ENCODE data around the gene POU2F1.

Gene POU2F1

DNA sequence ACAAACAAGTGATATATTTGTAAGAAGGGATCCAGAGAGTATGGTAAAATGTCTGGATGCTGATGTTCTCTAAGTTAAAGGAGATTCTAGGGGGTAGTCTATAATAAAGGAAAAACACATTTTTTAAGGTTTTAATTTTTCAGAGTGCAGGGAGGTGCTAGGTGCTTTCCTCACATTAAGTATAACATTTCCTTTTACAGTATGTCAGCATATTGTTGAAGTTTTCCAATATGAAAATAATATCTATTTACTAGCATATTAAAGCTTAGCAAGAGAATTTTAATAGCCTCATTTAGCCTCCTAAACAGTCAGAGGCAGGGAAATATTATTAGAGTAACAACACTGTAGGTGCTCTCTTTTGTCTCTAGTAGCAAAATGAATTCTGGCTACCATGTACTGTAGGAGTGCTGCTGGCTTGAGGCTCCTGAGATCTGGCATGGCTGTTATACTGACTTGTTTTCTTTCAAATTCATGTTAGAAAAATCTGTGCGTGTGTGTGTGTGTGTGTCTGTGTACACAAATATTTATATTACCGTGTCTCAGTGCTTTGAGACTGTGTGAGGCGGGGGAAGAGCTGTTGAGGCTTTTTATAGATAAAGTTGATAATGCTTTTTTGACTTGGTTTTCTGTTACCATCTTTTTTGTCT, 71.0 kb downstream of the POU2F1 start:
- Histone ChIP-seq H3K4me3 (ENCODE audit: low read length) (no peak overlapping the region), H3K9ac (ENCODE audit: low read length) (no peak overlapping the region), H3K9me2 (replicated peaks; ENCODE audit: insufficient read depth, low read length) (no peaks in the 10 kb centered on the region), H3F3A (ENCODE audit: insufficient read depth, low read length) (no peaks in the 10 kb centered on the region), H3K4me1 (ENCODE audit: low read length) (no peaks in the 10 kb centered on the region), H3K9me3 (replicated peaks; ENCODE audit: insufficient read depth, low read length) (no peaks in the 10 kb centered on the region), H3K27ac (ENCODE audit: low read length) (no peak overlapping the region), H4K20me1 (ENCODE audit: insufficient read depth, low read length) (no peaks in the 10 kb centered on the region), H3K36me3 (replicated peaks; ENCODE audit: insufficient read depth, low read length) (no peaks in the 10 kb centered on the region), H2AFZ (ENCODE audit: low read length) (no peak overlapping the region), H3K27me3 (replicated peaks; ENCODE audit: insufficient read depth, low read length) (no peaks in the 10 kb centered on the region), H3K4me2 (ENCODE audit: low read depth, low read length) (no peak overlapping the region), H3K79me2 (ENCODE audit: low read length) (peaks cover 25% of the 10 kb centered on the region)
- TF ChIP-seq EZH2 (optimal IDR thresholded peaks at IDR 0.05; ENCODE audit: low read depth, low read length) (no peak), EZH2phosphoT487 (IDR thresholded peaks at IDR 0.05; ENCODE audit: low read length) (no peak)
- TF ChIP-seq, protein P1, sequence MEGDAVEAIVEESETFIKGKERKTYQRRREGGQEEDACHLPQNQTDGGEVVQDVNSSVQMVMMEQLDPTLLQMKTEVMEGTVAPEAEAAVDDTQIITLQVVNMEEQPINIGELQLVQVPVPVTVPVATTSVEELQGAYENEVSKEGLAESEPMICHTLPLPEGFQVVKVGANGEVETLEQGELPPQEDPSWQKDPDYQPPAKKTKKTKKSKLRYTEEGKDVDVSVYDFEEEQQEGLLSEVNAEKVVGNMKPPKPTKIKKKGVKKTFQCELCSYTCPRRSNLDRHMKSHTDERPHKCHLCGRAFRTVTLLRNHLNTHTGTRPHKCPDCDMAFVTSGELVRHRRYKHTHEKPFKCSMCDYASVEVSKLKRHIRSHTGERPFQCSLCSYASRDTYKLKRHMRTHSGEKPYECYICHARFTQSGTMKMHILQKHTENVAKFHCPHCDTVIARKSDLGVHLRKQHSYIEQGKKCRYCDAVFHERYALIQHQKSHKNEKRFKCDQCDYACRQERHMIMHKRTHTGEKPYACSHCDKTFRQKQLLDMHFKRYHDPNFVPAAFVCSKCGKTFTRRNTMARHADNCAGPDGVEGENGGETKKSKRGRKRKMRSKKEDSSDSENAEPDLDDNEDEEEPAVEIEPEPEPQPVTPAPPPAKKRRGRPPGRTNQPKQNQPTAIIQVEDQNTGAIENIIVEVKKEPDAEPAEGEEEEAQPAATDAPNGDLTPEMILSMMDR (IDR thresholded peaks at IDR 0.05; ENCODE audit: low read length), result no peak
- DNase-seq, result no peak

DNA sequence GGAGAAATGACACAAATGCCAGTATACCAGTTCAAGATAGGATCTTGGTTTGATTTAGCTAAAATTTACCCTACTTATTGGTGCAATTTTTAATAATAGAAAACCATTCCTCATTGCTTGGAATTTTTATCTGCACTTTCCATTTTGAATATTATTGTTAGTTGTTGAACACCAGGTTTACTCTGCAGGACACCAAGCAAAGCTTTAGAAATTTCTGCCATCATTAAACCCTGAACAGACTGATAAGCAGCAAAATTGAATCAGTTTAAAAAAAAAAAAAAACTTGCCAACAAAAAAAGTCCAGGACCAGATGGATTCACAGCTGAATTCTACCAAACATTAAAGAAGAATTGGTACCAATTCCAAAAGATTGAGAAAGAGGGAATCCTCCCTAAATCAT, 71.5 kb downstream of the POU2F1 start:
- no peaks in the 10 kb centered on the region for H3K4me1 ChIP-seq (ENCODE audit: low read length)
- TF ChIP-seq EZH2phosphoT487 (IDR thresholded peaks at IDR 0.05; ENCODE audit: low read length) (no peak), EZH2 (optimal IDR thresholded peaks at IDR 0.05; ENCODE audit: low read depth, low read length) (no peak)
- TF ChIP-seq, protein P1 (IDR thresholded peaks at IDR 0.05; ENCODE audit: low read length), result no peak
- no peaks in the 10 kb centered on the region for H3F3A ChIP-seq (ENCODE audit: insufficient read depth, low read length)
- H2AFZ ChIP-seq (ENCODE audit: low read length), result no peak overlapping the region
- H4K20me1 ChIP-seq (ENCODE audit: insufficient read depth, low read length), result no peaks in the 10 kb centered on the region
- no peak for DNase-seq
- H3K4me2 ChIP-seq (ENCODE audit: low read depth, low read length), result no peak overlapping the region
- H3K79me2 ChIP-seq (ENCODE audit: low read length), result peaks cover 23% of the 10 kb centered on the region
- no peaks in the 10 kb centered on the region for H3K9me2 ChIP-seq (replicated peaks; ENCODE audit: insufficient read depth, low read length)
- H3K4me3 ChIP-seq (ENCODE audit: low read length), result no peak overlapping the region
- no peaks in the 10 kb centered on the region for H3K9me3 ChIP-seq (replicated peaks; ENCODE audit: insufficient read depth, low read length)
- no peaks in the 10 kb centered on the region for H3K27me3 ChIP-seq (replicated peaks; ENCODE audit: insufficient read depth, low read length)
- H3K9ac ChIP-seq (ENCODE audit: low read length), result no peak overlapping the region
- no peaks in the 10 kb centered on the region for H3K36me3 ChIP-seq (replicated peaks; ENCODE audit: insufficient read depth, low read length)
- H3K27ac ChIP-seq (ENCODE audit: low read length), result no peak overlapping the region

DNA sequence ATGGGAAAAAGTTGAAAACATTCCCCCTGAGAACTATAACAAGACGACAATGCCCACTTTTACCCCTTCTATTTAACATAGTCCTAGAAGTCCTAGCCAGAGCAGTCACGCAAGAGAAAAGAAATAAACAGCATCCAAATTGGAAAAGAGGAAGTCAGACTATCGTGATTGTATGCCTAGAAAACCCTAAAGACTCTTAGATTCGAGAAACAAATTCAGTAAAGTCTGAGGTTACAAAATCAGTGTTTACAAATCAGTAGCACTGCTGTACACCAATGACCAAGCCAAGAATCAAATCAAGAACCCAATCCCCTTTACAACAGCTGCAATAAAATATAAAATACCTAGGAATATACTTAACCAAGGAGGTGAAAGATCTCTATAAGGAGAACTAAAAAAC, 72.4 kb downstream of the POU2F1 start:
- no peaks in the 10 kb centered on the region for H3K9me3 ChIP-seq (replicated peaks; ENCODE audit: insufficient read depth, low read length)
- no peak overlapping the region for H3K4me3 ChIP-seq (ENCODE audit: low read length)
- no peak for TF ChIP-seq EZH2phosphoT487 (IDR thresholded peaks at IDR 0.05; ENCODE audit: low read length)
- TF ChIP-seq, protein P1 (IDR thresholded peaks at IDR 0.05; ENCODE audit: low read length), result no peak
- no peak for TF ChIP-seq EZH2 (optimal IDR thresholded peaks at IDR 0.05; ENCODE audit: low read depth, low read length)
- H3K4me2 ChIP-seq (ENCODE audit: low read depth, low read length), result no peak overlapping the region
- no peaks in the 10 kb centered on the region for H3K27me3 ChIP-seq (replicated peaks; ENCODE audit: insufficient read depth, low read length)
- DNase-seq, result no peak
- H3K4me1 ChIP-seq (ENCODE audit: low read length), result no peaks in the 10 kb centered on the region
- H3K79me2 ChIP-seq (ENCODE audit: low read length), result peaks cover 23% of the 10 kb centered on the region
- H3F3A ChIP-seq (ENCODE audit: insufficient read depth, low read length), result no peaks in the 10 kb centered on the region
- no peak overlapping the region for H3K27ac ChIP-seq (ENCODE audit: low read length)
- H2AFZ ChIP-seq (ENCODE audit: low read length), result no peak overlapping the region
- no peaks in the 10 kb centered on the region for H4K20me1 ChIP-seq (ENCODE audit: insufficient read depth, low read length)
- no peaks in the 10 kb centered on the region for H3K9me2 ChIP-seq (replicated peaks; ENCODE audit: insufficient read depth, low read length)
- no peaks in the 10 kb centered on the region for H3K36me3 ChIP-seq (replicated peaks; ENCODE audit: insufficient read depth, low read length)
- no peak overlapping the region for H3K9ac ChIP-seq (ENCODE audit: low read length)
